Dendritic cell treated with granulocyte-macrophage colony-stimulating factor and Interleukin-4, amounts not matched to agents 40 ng/mL and 50 ng/mL, for 4 days (primary cell): ENCODE results near the gene FLVCR2.

ENCODE experiments used
- H3K27ac Mint-ChIP-seq: one replicate; pipeline ENCODE4 v1.8.0; 2022; ENCODE audit warnings: mild to moderate bottlenecking, mixed read lengths
- H3K27me3 Mint-ChIP-seq: one replicate; pipeline ENCODE4 v1.8.0; 2022; ENCODE audit warnings: mild to moderate bottlenecking, mixed read lengths
- H3K36me3 Mint-ChIP-seq: one replicate; pipeline ENCODE4 v1.8.0; 2022; ENCODE audit warnings: low read depth, mixed read lengths
- H3K4me1 Mint-ChIP-seq: one replicate; pipeline ENCODE4 v1.8.0; 2022; ENCODE audit warnings: low read depth, mixed read lengths
- H3K4me3 Mint-ChIP-seq: one replicate; pipeline ENCODE4 v1.8.0; 2022; ENCODE audit warnings: mild to moderate bottlenecking, moderate library complexity, mixed read lengths
- H3K9me3 Mint-ChIP-seq: one replicate; pipeline ENCODE4 v1.8.0; 2022; ENCODE audit warnings: mixed read lengths
- intact Hi-C: fragments of 100-400 bp; cut with micrococcal nuclease; formaldehyde crosslinking; loops from one replicate; pipeline ENCODE4 v1.15.0; 2022

Gene FLVCR2

DNA sequence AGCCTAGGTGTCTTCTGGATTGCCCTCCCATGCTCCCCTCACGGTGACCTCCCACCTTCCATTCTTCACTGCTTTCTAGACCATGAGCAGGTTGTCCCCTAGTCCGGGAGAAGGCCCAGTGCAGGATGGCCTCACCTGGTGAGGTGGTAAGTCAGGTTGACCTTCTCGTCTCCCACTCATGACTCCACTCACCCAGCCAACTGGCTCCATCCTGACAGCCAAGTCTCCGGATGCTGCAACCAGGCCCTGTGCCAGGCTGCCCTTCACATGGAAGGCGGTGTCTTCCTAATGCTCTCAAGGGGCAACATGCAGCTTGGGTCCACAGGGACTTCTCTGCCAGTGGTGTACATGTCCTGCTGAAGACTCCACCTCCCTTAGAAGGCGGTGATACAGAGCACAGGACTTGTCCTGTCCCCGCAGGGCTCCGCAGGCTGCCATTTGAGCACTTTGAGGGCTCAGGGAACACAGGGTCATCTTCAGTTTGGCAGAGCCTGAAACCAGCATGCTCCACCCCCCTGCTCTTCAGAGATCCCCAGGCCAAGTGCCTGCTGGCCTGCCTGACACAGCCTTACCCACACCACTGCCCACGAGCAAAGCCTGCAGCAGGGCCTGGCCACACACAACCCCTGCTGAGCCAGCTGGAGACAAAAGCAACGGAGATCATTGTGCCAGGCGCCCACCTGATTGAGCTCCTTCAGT is 30.7 kb upstream of the FLVCR2 start:
- Mint-ChIP-seq H3K9me3 (no peaks in the 10 kb centered on the region), H3K27ac (peak overlapping the region; percentile 74), H3K27me3 (no peaks in the 10 kb centered on the region), H3K4me3 (no peak overlapping the region), H3K36me3 (peaks cover 28% of the 10 kb centered on the region), H3K4me1 (peaks cover 46% of the 10 kb centered on the region)
- intact Hi-C loops: no loop called here

DNA sequence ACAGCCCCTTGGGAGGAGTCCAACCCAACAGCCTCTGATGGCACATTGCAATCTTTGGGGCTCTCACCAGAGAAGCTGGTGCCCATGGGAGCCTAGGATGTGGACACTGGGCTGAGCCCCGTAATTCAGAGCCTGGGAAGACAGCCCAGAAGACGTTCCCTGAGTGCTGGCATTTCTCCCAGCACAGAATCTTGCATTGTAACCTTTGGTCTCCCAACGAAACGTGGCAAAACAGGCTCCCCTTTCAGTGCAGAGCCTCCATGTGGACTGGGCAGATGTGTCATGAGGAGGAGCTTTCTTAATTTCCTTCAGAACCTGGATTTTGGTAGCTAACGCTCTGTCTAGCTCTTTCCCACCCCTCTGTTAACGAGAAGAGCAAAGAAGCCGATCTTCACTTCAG is 29.9 kb upstream of the FLVCR2 start:
- H3K4me1 Mint-ChIP-seq: peaks cover 46% of the 10 kb centered on the region
- intact Hi-C loops: no loop called here

DNA sequence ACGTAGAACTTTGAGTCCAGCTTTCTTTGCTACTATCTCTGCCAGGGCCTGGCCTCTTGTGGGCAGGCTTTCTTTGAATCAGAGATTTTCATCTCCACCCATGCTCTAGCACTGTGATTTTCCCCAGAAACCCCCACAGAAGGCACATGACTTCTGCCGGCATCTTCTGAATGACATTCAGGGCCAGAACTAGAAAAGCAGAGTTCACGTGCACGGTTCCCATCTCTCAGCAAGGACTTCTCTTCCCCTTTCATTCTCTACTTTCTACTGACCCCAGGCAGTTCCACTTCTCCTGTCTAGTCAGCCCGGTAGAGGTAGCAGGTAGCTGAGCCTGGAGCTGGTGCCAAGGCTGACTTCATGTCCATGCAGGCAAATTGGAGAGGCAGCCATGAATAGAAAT is 29.3 kb upstream of the FLVCR2 start:
- H3K27me3 Mint-ChIP-seq: peaks cover 2% of the 10 kb centered on the region
- H3K4me3 Mint-ChIP-seq: peak overlapping the region; percentile 42
- H3K27ac Mint-ChIP-seq: peak overlapping the region; percentile 74
- no peaks in the 10 kb centered on the region for H3K9me3 Mint-ChIP-seq
- intact Hi-C loops: no loop called here
- H3K4me1 Mint-ChIP-seq: peaks cover 49% of the 10 kb centered on the region
- H3K36me3 Mint-ChIP-seq: peaks cover 28% of the 10 kb centered on the region

More for the DNA sequence above, 29.9 kb upstream of the FLVCR2 start:
- H3K27ac Mint-ChIP-seq: peak overlapping the region; percentile 74
- peaks cover 28% of the 10 kb centered on the region for H3K36me3 Mint-ChIP-seq
- H3K27me3 Mint-ChIP-seq: peaks cover 2% of the 10 kb centered on the region
- H3K4me3 Mint-ChIP-seq: no peak overlapping the region
- H3K9me3 Mint-ChIP-seq: no peaks in the 10 kb centered on the region

DNA sequence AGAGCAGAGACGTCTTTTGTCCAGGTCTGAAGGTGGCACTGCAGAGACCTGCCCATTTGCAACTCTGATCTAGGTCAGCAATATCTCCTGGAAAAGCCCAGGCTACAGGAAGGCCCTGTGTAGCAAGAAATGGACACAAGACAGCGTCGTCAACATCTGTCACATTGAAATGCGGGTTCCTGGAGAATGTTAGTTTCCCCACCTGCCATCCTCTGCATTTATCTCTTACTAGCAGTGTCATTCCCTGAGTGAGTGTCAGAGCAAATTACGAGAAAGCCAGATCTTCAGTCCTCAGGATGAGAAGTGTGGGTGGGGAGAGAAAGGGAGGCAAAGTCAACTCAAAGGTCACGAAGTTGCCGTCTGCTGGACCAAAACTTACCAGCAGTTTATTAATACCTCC is 27.4 kb upstream of the FLVCR2 start:
- Mint-ChIP-seq H3K27me3 (peaks cover 2% of the 10 kb centered on the region), H3K9me3 (no peaks in the 10 kb centered on the region), H3K36me3 (peaks cover 24% of the 10 kb centered on the region), H3K4me3 (no peak overlapping the region), H3K27ac (no peak overlapping the region), H3K4me1 (peaks cover 49% of the 10 kb centered on the region)
- intact Hi-C loops: no loop called here

DNA sequence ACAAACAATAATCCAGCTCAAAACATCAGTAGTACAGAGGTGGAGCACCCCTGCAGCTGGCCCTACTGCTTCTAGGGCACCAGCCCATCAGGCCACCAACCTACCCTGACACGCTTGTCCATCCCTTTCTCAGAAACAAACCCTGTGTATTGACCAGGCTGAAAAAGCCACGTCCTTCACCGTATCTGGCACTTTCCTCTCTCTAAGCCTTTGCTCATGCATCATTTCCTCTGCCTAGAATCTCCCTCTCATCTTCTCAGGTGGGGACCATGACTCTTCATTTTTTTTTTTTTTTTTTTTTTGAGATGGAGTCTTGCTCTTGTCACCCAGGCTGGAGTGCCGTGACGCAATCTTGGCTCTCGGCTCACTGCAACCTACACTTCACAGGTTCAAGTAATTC is 25.3 kb upstream of the FLVCR2 start:
- H3K27ac Mint-ChIP-seq: no peak overlapping the region
- intact Hi-C loops: no loop called here
- H3K36me3 Mint-ChIP-seq: peaks cover 3% of the 10 kb centered on the region
- no peak overlapping the region for H3K4me3 Mint-ChIP-seq
- peaks cover 5% of the 10 kb centered on the region for H3K9me3 Mint-ChIP-seq
- peaks cover 2% of the 10 kb centered on the region for H3K27me3 Mint-ChIP-seq
- peaks cover 34% of the 10 kb centered on the region for H3K4me1 Mint-ChIP-seq

DNA sequence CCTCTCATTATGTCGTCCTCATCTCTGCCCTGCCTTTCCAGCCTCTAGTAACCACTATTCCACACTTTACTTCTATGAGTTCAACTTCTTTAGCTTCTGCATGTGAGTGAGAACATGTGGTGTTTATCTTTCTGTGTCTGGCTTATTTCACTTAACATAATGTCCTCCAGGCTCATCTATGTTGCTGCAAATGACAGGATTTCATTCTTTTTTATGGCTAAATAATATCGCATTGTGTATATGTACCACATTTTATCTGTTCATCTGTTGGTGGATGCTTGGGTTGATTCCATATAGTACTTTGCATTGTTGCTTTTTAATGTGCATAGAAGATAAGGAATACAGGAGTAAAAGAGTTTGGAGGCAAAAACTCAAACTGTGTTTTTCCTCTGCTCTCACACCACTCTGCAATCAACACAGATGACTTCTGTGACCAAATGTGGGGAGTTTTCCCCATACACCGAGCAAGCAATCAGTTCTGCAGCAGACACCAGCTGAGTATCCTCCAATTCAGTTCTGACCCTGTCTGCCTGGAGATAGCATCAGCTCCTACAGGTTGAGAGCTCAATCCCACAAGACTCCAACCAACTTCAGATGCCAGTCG is 24.6 kb upstream of the FLVCR2 start:
- Mint-ChIP-seq H3K4me1 (peaks cover 27% of the 10 kb centered on the region), H3K9me3 (peaks cover 5% of the 10 kb centered on the region), H3K36me3 (no peaks in the 10 kb centered on the region), H3K4me3 (no peak overlapping the region), H3K27me3 (peaks cover 2% of the 10 kb centered on the region), H3K27ac (no peak overlapping the region)
- intact Hi-C loops: no loop called here

DNA sequence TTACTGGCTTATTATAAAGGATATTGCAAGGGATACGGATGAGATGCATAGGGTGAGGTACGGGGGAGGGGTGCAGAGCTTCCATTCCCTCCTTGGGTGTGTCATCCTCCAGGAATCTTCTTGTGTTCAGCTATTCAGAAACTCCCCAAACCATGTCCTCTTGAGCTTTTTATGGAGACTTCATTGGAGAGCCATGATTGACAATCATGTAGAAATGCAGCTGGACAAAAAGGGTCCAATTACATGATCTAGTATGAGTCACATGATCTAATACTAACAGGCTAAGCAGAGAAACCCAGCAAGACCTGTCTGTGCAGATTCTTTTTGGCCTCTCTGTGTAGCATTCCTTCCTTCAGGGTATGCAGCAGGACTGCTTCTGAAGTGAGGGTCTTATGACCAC is 23.9 kb upstream of the FLVCR2 start:
- no peak overlapping the region for H3K4me3 Mint-ChIP-seq
- intact Hi-C loops: no loop called here
- H3K9me3 Mint-ChIP-seq: peaks cover 5% of the 10 kb centered on the region
- peaks cover 2% of the 10 kb centered on the region for H3K27me3 Mint-ChIP-seq
- H3K27ac Mint-ChIP-seq: no peak overlapping the region
- H3K4me1 Mint-ChIP-seq: peaks cover 27% of the 10 kb centered on the region
- H3K36me3 Mint-ChIP-seq: no peaks in the 10 kb centered on the region

DNA sequence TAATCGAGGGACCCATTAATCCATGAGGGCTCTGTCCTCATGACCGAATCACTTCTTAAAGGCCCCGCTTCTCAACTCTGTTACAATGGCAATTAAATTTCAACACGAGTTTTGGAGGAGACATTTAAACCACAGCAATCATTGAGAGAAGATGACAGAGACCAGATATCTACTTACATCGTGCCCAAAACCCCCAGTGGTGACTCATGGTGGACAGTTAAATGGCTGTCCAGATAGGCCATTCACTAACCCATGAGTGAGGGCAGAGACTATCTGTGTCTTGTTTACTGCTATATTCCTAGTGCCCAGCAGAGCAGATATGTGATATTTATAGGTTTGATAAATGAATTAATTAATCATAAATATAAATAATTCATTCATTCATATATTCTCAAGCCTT is 20.0 kb upstream of the FLVCR2 start:
- intact Hi-C loops: no loop called here
- no peaks in the 10 kb centered on the region for H3K36me3 Mint-ChIP-seq
- no peak overlapping the region for H3K4me3 Mint-ChIP-seq
- no peak overlapping the region for H3K27ac Mint-ChIP-seq
- no peaks in the 10 kb centered on the region for H3K27me3 Mint-ChIP-seq
- peaks cover 22% of the 10 kb centered on the region for H3K4me1 Mint-ChIP-seq
- H3K9me3 Mint-ChIP-seq: peaks cover 5% of the 10 kb centered on the region

DNA sequence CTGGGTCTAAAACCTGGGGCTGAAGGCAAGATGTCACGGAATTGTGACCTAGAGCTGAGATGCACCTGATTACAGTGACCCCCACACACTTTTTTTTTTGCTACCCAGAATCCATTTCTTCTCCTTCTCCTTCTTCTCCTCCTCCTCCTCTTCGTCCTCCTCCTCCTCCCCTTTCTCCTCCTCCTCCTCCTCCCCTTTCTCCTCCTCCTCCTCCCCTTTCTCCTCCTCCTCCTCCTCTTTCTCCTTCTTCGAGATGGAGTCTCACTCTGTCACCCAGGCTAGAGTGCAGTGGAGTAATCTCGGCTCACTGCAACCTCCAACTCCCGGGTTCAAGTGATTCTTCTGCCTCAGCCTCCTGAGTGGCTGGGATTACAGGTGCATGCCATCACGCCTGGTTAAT is 19.4 kb upstream of the FLVCR2 start:
- Mint-ChIP-seq H3K27me3 (no peaks in the 10 kb centered on the region), H3K27ac (no peak overlapping the region), H3K9me3 (peaks cover 5% of the 10 kb centered on the region), H3K4me3 (no peak overlapping the region), H3K36me3 (no peaks in the 10 kb centered on the region), H3K4me1 (peaks cover 18% of the 10 kb centered on the region)
- intact Hi-C loops: no loop called here

DNA sequence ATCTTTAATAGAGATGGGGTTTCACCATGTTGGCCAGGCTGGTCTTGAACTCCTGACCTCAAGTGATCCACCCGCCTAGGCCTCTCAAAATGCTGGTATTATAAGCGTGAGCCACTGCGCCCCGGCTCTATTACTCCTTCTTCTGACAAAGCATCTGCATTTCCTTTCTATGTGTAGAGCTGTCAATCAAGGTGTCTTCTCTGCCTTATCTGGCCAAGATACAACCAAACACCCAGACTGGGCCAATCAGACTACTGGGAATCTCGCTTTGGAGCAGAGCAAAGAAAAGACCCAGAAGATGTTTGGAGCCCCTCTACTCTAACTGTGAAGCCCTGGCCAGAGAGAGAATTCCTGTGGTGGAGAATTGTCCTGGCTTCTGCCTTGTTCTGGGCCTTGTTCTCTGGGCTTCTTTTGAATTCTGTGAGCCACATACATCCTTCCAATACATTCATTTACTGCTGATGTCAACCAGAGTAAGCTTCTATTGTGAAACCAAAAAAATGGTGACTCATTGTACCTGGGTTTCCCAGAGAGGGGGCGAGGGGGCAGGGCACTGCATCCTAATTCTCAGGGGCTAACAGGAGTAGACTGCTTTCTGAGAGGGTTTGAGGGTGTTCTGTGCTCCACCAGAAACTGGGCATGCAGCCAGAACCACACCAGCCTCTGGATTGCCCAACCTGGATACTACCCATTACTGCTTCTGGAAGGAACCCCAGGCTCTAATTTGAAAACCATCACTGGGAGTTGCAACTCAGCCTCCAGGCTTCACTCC is 18.8 kb upstream of the FLVCR2 start:
- no peaks in the 10 kb centered on the region for H3K27me3 Mint-ChIP-seq
- H3K27ac Mint-ChIP-seq: no peak overlapping the region
- peaks cover 5% of the 10 kb centered on the region for H3K9me3 Mint-ChIP-seq
- H3K4me3 Mint-ChIP-seq: no peak overlapping the region
- H3K4me1 Mint-ChIP-seq: peaks cover 20% of the 10 kb centered on the region
- H3K36me3 Mint-ChIP-seq: no peaks in the 10 kb centered on the region
- intact Hi-C loops: loop anchor here (2.0 to 5.0 kb wide), 2 partner anchors 41 to 252 kb away; no protein-coding TSS in a partner anchor

DNA sequence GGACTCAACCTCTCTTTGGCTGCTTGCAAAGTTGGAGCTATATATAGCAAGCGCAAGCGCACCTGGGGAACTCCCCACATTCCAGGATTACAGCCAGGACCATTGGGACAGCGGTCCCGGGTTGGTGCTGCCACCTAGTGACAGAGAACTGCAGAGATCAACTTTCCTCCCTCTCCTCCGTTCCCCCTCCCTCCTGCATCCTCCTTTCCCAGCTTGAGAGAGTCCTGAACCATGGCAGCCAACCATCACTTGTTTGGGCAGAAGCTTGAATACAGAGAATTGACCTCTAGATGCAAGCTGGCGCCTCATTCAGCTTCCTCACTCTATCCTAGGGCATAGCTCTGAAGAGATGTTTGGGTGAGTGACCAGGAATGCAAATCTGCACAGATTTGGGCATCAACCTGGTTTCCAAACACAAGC is 17.4 kb upstream of the FLVCR2 start:
- no peak overlapping the region for H3K4me3 Mint-ChIP-seq
- H3K27me3 Mint-ChIP-seq: no peaks in the 10 kb centered on the region
- no peaks in the 10 kb centered on the region for H3K36me3 Mint-ChIP-seq
- intact Hi-C loops: loop anchor here (2.0 to 5.0 kb wide), 2 partner anchors 42 to 254 kb away; no protein-coding TSS in a partner anchor
- H3K27ac Mint-ChIP-seq: no peak overlapping the region
- H3K9me3 Mint-ChIP-seq: peaks cover 5% of the 10 kb centered on the region
- peaks cover 30% of the 10 kb centered on the region for H3K4me1 Mint-ChIP-seq

DNA sequence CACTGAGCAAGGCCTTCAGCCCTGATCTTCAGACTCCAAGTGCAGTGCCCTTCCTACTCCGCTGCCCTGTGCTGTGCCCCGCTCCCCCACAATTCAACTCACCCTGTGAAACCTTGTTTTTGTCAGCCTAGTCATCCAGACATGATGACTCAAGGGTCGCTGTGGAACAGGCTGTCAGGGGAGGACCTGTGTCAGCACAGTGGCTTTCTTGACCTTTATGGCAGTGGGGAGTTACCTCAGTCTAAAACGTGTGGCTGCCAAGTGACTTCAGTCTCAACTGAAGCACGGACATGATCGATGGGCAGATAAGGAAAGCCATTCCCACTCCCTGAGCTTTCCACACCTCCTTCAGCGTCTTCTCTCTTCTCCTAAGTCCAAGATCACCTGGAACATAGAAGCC is 16.3 kb upstream of the FLVCR2 start:
- Mint-ChIP-seq H3K27me3 (no peaks in the 10 kb centered on the region), H3K9me3 (peaks cover 4% of the 10 kb centered on the region), H3K27ac (no peak overlapping the region), H3K4me1 (peaks cover 39% of the 10 kb centered on the region), H3K4me3 (no peak overlapping the region), H3K36me3 (no peaks in the 10 kb centered on the region)
- intact Hi-C loops: loop anchor here (5.0 kb wide), 1 partner anchor 255 kb away; no protein-coding TSS in a partner anchor

DNA sequence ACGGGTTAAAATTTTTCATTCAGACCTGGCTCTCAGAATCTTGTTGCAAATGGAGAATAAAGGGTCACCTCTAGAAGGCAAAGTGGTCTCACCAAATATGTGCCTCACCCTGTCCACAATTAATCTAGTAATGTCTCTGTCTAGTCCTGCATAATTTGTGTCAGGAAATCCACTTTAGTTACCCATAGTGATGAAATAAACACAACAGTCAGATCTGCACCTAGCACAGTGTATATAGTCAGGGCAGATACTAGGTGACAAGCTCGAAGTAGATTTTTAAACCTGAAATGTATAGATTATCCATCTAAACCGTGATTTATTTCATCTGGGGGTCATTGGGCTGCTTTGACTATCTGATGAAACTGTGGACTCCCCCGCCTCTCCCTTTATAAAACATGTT is 15.9 kb upstream of the FLVCR2 start:
- H3K9me3 Mint-ChIP-seq: no peaks in the 10 kb centered on the region

DNA sequence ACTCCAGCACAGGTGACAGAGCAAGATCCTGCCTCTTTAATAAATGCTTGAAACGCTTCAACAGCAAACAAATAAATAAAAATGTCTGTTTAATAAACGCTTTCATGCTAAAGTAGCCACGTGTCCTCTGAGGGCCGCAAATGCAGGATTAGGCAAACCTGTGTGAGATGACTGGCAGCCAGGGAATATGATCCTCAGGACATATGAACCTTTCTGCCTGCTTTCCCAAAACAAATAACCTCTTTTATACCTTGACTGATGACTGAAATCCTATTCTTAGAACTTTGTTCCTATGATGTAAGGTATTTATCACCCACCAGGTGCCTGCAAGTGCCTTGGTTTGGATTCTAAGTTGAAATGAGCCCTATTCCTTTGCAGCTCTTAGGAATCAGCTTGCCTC is 14.5 kb upstream of the FLVCR2 start:
- Mint-ChIP-seq H3K27me3 (no peaks in the 10 kb centered on the region), H3K4me3 (no peak overlapping the region), H3K9me3 (no peaks in the 10 kb centered on the region), H3K36me3 (no peaks in the 10 kb centered on the region), H3K27ac (no peak overlapping the region), H3K4me1 (peaks cover 39% of the 10 kb centered on the region)
- intact Hi-C loops: loop anchor here (5.0 kb wide), 1 partner anchor 257 kb away; no protein-coding TSS in a partner anchor

More for the DNA sequence above, 15.9 kb upstream of the FLVCR2 start:
- Mint-ChIP-seq H3K27ac (no peak overlapping the region), H3K27me3 (no peaks in the 10 kb centered on the region), H3K4me1 (peaks cover 39% of the 10 kb centered on the region), H3K36me3 (no peaks in the 10 kb centered on the region), H3K4me3 (no peak overlapping the region)
- intact Hi-C loops: loop anchor here (5.0 kb wide), 1 partner anchor 255 kb away; no protein-coding TSS in a partner anchor
